ENCODE results near the gene USP20.

USP20 gene

DNA sequence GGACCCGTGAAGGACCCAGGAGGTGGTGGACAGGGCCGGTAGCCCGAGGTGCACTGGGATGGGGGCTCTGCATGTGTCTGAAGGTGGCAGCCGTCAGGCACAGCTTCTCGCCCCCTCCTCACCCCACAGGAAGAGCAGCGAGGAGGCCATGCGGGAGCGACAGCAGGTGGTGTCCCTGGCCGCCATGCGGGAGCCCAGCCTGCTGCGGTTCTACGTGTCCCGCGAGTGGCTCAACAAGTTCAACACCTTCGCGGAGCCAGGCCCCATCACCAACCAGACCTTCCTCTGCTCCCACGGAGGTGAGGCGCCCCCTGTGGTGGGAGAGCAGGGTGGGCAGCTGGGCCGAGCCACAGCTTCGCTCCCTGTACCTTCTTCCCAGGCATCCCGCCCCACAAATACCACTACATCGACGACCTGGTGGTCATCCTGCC lies 39.9 kb downstream of the USP20 start:
- DNase-seq (ENCODE audit: low read depth in 2 of 2): no peak

DNA sequence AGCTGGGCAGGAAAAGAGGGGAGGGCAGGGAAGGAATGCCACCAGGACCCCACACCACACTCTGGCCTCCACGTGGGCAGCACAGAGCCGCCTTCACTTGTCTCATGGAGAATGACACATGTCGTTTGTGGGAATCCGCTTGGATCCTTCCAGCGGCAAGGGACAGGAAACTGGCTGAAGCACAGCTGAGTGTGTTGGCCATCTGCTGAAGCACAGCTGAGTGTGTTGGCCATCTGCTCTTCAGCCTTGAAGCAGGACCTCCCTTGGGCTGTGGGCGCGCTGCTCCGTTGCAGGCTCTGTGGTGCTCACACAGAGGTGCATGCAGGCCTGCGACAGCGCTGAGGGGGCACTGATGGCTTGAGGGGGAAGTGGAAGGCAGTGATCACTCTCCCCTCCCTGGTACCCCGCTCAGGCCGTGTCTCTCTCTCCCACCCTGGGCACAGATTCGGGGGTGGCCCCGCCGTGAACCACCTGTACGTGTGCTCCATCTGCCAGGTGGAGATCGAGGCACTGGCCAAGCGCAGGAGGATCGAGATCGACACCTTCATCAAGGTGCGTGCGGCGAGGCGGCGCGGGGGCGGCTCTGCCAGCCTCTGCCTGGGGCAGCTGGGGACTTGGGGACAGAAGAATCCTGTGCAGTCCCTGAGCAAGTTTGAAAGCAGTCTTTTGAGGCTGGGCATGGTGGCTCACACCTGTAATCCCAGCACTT lies 40.6 kb downstream of the USP20 start:
- DNase-seq (ENCODE audit: low read depth in 2 of 2): no peak

DNA sequence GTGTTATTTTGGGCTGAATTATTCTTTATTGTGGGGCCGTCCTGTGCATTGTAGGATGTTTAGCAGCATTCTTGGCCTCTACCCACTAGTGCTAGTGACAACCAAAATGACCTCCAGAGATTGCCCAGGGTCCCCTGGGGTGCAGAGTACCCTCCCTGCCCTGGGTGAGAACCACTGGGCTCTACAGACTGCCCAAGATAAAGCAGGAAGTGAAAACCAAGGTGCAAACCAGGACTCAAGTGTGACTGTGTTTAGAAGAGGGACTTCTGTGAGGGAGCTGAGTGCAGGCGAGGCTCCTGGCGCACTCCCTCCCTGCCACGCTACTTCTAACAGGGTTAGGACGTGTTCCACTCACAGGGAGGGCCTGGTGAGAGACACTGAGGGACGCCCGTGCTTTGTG lies 41.6 kb downstream of the USP20 start:
- DNase-seq (ENCODE audit: low read depth in 2 of 2): no peak

DNA sequence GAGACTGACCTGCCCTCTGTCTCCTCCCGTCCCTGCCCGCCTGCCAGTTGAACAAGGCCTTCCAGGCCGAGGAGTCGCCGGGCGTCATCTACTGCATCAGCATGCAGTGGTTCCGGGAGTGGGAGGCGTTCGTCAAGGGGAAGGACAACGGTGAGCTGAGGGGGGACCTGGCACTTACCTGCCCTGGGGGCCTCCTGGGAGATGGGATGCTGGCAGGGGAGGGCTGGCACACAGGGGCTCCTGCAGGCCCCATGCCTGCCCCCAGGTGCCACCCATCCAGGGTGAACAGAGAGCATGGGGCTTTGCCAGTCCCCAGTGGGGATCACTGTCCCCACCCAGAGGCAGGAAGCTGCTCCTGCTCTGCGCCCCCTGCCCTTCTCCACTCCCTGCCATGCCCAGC lies 43.0 kb downstream of the USP20 start:
- no peak for DNase-seq (ENCODE audit: low read depth in 2 of 2)

- DNase-seq (ENCODE audit: low read depth in 2 of 2): no peak
These were observed 43.9 kb downstream of the USP20 start for GRCh38 chr9:129879103-129879699.

GRCh38 chr9:129879991-129880653 lies 44.9 kb downstream of the USP20 start:
- no peak for DNase-seq (ENCODE audit: low read depth in 2 of 2)

DNA sequence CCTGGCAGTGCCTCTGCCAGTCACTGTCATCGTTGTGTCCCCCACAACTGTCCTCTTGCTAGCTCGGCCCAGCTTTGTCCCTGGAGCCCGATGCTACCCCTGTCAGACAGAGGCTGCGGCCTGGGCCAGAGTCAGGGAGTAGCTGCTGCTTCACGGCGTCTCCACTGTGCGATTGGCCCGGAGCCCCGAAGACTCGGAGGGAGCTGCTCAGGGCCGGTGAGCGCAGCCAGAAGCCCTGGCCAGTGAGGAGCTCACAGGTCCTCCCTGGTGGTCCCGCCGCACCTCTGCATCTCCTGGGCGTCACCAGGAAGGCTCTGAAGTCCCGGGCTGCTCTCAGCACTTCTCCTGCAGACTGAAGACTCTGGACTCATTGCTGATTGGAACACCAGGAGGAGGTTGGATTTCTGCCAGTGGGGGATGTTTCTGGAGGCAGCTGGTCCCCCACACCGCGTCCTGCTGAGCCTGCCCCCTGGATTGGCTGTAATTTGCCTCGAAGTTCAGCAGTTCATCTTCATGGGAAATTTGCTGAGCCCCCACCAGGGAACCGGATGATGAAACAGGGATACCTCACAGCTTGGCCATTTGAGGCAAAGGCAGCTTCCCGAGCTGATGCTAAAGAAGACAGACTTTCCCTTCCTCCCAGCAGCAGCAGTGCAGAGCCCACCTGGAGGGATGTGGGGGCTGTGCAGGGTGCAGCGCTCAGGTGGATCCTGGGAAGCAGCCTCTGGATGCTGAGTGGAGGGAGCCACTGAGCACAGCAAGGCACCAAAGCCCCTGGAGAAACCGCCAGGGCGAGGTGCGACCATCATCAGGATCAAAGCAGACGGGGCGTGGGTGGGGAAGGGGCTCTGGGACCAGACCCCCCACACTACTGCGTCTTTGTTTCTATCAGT lies 45.6 kb downstream of the USP20 start:
- no peak for DNase-seq (ENCODE audit: low read depth in 2 of 2)

GRCh38 chr9:129881547-129882324 lies 46.5 kb downstream of the USP20 start:
- DNase-seq (ENCODE audit: low read depth in 2 of 2): no peak

DNA sequence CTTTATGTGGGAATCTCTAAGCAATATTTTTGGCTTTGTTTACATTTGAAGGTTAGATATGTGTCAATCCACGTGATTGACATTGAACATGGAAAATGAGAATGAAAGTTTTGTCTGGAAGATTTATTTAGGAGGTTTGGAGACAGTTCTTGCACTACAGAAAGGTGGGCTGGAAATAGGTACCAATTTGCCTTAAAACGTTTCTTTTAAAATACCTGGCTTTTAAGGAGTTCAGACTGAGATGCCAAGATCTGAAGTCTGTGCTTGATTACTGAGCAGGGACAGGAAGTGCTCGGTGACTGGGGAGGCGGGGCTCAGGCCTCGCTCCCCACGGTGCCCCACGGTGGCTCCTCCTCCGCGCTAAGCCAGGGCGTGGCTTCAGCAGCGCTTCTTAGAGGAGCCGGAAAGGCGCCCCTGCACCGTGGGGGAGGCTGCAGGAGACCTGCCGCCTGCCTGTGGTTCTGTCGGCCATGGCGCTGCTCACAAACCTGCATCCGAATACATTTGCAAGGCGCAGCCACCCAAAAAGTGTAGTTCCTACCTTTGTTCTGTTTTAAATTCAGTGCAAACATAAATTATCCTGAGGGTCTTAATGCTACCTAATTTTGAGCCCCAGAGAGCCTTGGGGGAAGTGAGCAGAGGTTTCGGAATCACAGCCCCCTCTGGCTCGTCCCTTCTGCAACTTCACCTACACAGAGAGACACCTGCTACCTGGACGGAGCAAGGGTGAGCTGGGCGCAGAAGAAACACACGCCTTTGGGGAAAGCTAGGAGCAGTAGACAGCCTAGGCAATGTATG lies 49.2 kb downstream of the USP20 start:
- peak; percentile 86 to 95 for DNase-seq (ENCODE audit: low read depth in 2 of 2)

- DNase-seq (ENCODE audit: low read depth in 2 of 2): no peak
These were observed 49.9 kb downstream of the USP20 start for GRCh38 chr9:129885018-129885669.

DNA sequence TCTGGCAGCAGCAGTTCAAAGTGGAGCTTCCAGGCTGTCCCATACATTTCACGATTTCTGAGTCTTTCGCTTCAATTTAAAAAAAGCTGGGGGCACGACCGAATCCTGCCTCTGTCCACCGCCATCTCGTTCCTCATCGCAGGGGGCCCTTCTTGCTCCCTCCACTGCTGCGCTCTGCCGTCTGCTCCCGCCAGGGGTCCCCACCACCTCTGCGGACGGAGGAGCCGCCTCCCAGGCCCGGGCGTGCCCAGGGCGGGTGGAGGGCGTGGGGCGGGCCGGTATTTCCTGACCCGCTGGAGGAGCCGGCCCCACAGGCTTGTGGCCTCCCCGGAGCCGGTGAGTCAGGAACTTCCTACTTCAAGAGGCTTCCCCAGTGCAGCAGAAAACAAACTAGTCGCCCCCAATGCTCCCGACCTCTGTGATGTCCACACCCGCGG lies 50.4 kb downstream of the USP20 start:
- peak; percentile 80 to 93 for DNase-seq (ENCODE audit: low read depth in 2 of 2)

GRCh38 chr9:129886226-129887174 lies 51.2 kb downstream of the USP20 start:
- DNase-seq (ENCODE audit: low read depth in 2 of 2): no peak

DNA sequence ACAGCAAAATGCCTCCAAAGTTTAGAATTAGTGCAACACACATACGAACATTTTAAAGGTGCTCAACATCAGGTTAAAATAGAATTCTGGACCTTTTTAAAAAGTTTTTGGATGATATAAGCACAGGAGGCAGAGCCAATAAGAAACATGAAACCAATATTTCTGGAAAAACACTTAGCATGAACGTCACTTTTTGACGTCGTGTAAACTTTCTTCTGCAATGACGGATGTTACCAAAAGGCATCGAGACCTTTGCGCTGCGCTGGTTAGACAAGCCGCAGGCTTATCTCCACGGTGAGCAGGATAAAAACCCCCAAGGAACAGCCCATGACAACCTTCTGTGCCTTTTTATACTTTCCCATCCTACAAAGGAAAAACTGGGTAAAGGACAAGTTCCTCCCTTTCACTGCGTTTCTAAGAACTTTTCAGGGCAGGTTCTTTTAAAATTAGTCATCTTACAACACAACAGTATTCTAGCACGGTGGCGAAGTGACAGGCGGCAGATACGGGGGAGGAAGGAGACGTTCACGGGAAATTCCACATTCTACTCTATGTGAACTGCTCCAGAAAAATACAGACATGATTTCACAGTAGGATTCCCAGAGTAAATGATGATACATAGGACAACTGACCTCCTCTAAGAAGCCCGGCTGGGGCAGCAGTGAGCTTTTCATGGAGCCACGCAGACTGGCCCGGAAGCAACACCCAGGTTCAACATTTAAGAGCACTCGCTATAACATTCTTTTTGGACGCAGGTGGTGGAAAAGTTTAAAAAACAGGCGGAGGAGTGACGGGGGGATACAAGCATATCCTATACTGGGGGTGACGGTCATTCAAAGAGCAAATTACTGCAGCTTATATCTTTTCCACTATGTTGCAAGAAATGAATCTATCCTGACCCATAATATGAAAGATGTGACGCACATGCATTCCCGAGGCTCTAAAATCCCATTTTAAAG lies 52.4 kb downstream of the USP20 start:
- no peak for DNase-seq (ENCODE audit: low read depth in 2 of 2)

DNA sequence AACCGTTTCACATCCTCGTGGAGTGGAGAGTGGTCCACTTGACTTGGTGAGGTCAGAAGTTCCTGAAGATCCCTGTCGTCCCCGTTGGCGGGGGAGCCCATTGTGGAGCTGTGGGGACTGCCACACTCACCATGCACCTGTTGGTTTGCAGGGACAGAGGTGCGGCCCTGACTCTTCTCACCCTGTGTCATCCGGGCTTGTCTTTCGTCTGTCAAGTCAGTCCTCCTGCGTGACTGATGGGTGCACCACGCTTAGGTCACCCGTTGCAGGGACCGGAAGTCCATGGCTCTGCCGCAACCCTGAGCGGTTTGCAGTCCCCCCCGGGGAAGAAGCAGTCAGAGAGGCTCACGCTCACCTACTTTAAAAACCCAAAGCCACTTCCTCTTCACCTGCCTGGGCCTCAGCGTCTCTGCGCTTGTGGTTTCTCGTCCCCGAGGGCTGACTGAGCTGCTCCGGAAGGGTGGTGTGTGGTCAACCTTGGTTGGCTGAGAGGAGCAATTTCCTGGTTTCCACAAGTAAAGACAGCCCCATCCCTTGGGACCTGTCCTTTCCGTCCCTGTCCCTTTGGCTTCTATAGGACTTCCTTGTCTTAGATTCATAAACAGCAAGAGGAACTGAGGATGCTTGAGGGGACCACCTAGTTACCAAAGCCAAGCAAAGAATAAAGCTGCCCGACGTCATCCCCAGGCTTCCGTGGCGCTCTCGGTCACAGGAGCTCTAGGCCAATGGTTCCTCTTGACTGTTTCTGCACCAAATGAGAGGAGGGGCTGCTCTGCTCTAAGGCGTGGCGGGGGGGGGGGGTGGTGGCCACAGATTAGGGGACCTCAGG lies 53.2 kb downstream of the USP20 start:
- DNase-seq (ENCODE audit: low read depth in 2 of 2): peak; percentile 81 to 83

DNA sequence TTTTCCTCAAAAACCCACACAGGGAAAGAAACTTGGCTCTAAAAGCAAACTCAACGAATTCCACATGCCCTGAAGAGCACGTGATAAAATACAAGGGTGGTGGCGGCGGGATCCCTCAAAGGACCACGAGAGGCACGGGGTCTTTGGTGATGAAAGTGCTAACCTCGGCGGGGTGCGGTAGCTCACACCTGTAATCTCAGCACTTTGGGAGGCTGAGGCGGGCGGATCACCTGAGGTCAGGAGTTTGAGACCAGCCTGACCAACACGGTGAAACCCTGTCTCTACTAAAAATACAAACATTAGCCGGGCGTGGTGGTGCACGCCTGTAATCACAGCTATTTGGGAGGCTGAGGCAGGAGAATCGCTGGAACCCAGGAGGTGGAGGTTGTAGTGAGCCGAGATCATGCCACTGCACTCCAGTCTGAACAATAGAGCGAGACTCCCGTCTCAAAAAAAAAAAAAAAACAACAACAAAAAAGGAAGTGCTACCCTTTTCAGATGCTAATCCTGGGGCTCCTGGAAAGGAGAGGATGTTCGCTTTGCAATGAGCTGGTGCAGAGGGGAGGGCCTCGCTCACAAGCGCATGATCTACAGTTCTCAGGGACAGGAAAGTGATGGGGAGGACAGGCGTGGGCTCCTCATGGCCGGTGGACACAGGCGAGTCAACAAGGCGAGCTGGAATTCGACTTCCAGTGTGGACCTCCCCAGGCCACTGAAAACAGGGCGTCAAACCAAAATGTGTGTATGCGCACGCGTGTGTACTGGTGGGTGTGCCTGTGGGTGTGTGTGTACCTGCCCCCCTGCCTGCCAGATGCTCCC lies 54.1 kb downstream of the USP20 start:
- DNase-seq (ENCODE audit: low read depth in 2 of 2): no peak

Measured in stimulated activated CD4-positive, alpha-beta T cell treated with anti-CD3 and anti-CD28 coated beads, Interleukin-12 subunit alpha, Interleukin-12 subunit beta, amount 100 ng/mL, for 24 hours (primary cell).